Measurements from ENCODE around the gene IMP3.

The IMP3 gene

GRCh38 chr15:75672646-75673425, 32.8 kb upstream of the IMP3 start:
- DNase-seq (ENCODE audit: low read depth in 2 of 2), result no peak

GRCh38 chr15:75671730-75672602, 31.9 kb upstream of the IMP3 start:
- no peak for DNase-seq (ENCODE audit: low read depth in 2 of 2)

GRCh38 chr15:75669879-75670212, 29.8 kb upstream of the IMP3 start:
- no peak for DNase-seq (ENCODE audit: low read depth in 2 of 2)

- no peak for DNase-seq (ENCODE audit: low read depth in 2 of 2)
Observed at GRCh38 chr15:75669191-75669878, 29.3 kb upstream of the IMP3 start.

- DNase-seq (ENCODE audit: low read depth in 2 of 2), result no peak
Observed at GRCh38 chr15:75666823-75667501, 26.9 kb upstream of the IMP3 start.

- DNase-seq (ENCODE audit: low read depth in 2 of 2), result no peak
Observed at GRCh38 chr15:75663931-75664421, 24.0 kb upstream of the IMP3 start.

- DNase-seq (ENCODE audit: low read depth in 2 of 2), result no peak
Observed at GRCh38 chr15:75662823-75663519, 22.9 kb upstream of the IMP3 start.

GRCh38 chr15:75661756-75662140, 21.7 kb upstream of the IMP3 start:
- no peak for DNase-seq (ENCODE audit: low read depth in 2 of 2)

- DNase-seq (ENCODE audit: low read depth in 2 of 2), result no peak
Observed at GRCh38 chr15:75661100-75661755, 21.2 kb upstream of the IMP3 start.

GRCh38 chr15:75659928-75660645, 20.1 kb upstream of the IMP3 start:
- DNase-seq (ENCODE audit: low read depth in 2 of 2), result no peak

GRCh38 chr15:75659141-75659771, 19.2 kb upstream of the IMP3 start:
- DNase-seq (ENCODE audit: low read depth in 2 of 2), result no peak

GRCh38 chr15:75656813-75657212, 16.8 kb upstream of the IMP3 start:
- no peak for DNase-seq (ENCODE audit: low read depth in 2 of 2)

- no peak for DNase-seq (ENCODE audit: low read depth in 2 of 2)
Observed at GRCh38 chr15:75656331-75656730, 16.3 kb upstream of the IMP3 start.

GRCh38 chr15:75655931-75656330, 15.9 kb upstream of the IMP3 start:
- DNase-seq (ENCODE audit: low read depth in 2 of 2), result no peak

GRCh38 chr15:75654201-75654907, 14.3 kb upstream of the IMP3 start:
- no peak for DNase-seq (ENCODE audit: low read depth in 2 of 2)

- no peak for DNase-seq (ENCODE audit: low read depth in 2 of 2)
Observed at GRCh38 chr15:75653347-75653913, 13.4 kb upstream of the IMP3 start.

GRCh38 chr15:75651810-75652543, 12.0 kb upstream of the IMP3 start:
- no peak for DNase-seq (ENCODE audit: low read depth in 2 of 2)
